Neural progenitor cell (in vitro differentiated cells): ENCODE measurements around the gene SMG7. TPM values are rescaled to one million over a fixed set of nuclear protein-coding genes. Genes with fewer than 3 reads are reported as not detected.
A peak's percentile ranks its signal among the peaks of the same experiment; 100 is the strongest.

Source experiments
- DNase-seq: peaks from one replicate; pipeline ENCODE4 v3.0.0-alpha.2; 2016; ENCODE audit warnings: low spot score
- H2AFZ ChIP-seq: fragments of 200-600 bp; sonication (generic); replicated peaks from 2 replicates; pipeline ENCODE4 v1.6.1; 2016; ENCODE audit warnings: antibody characterized with exemption
- H3F3A ChIP-seq: fragments of 200-600 bp; sonication (generic); 2 replicates; pipeline ENCODE4 v1.6.1; 2016; ENCODE audit warnings: antibody characterized with exemption, low read depth
- H3K27ac ChIP-seq: fragments of 200-600 bp; sonication (generic); 2 replicates; pipeline ENCODE4 v1.5.1; 2016; ENCODE audit warnings: mild to moderate bottlenecking
- H3K27me3 ChIP-seq: fragments of 200-600 bp; sonication (generic); 2 replicates; pipeline ENCODE4 v1.6.1; 2016; ENCODE audit warnings: mild to moderate bottlenecking, moderate library complexity
- H3K36me3 ChIP-seq: fragments of 200-600 bp; sonication (generic); 2 replicates; pipeline ENCODE4 v1.5.1; 2016
- H3K4me1 ChIP-seq: fragments of 200-600 bp; sonication (generic); 2 replicates; pipeline ENCODE4 v1.6.1; 2016; ENCODE audit warnings: mixed run types
- H3K4me2 ChIP-seq: fragments of 200-600 bp; sonication (generic); 2 replicates; pipeline ENCODE4 v1.6.1; 2016
- H3K4me3 ChIP-seq: fragments of 200-600 bp; sonication (generic); 2 replicates; pipeline ENCODE4 v1.5.1; 2016
- H3K79me2 ChIP-seq: fragments of 200-600 bp; sonication (generic); 2 replicates; pipeline ENCODE4 v1.6.1; 2016; ENCODE audit warnings: low read depth
- H3K9ac ChIP-seq: fragments of 200-600 bp; sonication (generic); 2 replicates; pipeline ENCODE4 v1.6.1; 2016
- H3K9me3 ChIP-seq: fragments of 200-600 bp; sonication (generic); 2 replicates; pipeline ENCODE4 v1.5.1; 2016; ENCODE audit warnings: low read depth
- H4K20me1 ChIP-seq: fragments of 200-600 bp; sonication (generic); 2 replicates; pipeline ENCODE4 v1.6.1; 2016; ENCODE audit warnings: low read depth
- H3K27ac Mint-ChIP-seq: 3 replicates; pipeline ENCODE4 v1.8.0; 2021; ENCODE audit warnings: mixed read lengths
- H3K27me3 Mint-ChIP-seq: 2 replicates; pipeline ENCODE4 v1.8.0; 2022; ENCODE audit warnings: low read depth, mild to moderate bottlenecking, inconsistent platforms, moderate library complexity, mixed read lengths; ENCODE audit not compliant: insufficient read depth
- H3K36me3 Mint-ChIP-seq: 3 replicates; pipeline ENCODE4 v1.8.0; 2021; ENCODE audit warnings: mixed read lengths
- H3K4me1 Mint-ChIP-seq: 3 replicates; pipeline ENCODE4 v1.8.0; 2021; ENCODE audit warnings: mixed read lengths
- H3K4me3 Mint-ChIP-seq: 3 replicates; pipeline ENCODE4 v1.8.0; 2021; ENCODE audit warnings: mild to moderate bottlenecking, moderate library complexity, mixed read lengths
- H3K9me3 Mint-ChIP-seq: 3 replicates; pipeline ENCODE4 v1.8.0; 2020; ENCODE audit warnings: mixed read lengths
- EZH2 ChIP-seq: fragments of 200-600 bp; sonication (generic); IDR thresholded peaks from 2 replicates; pipeline ENCODE4 v1.6.1; 2017; ENCODE audit warnings: antibody characterized with exemption, mild to moderate bottlenecking, moderate library complexity
- EZH2phosphoT487 ChIP-seq: fragments of 200-600 bp; sonication (generic); IDR thresholded peaks from 2 replicates; pipeline ENCODE4 v1.6.1; 2017; ENCODE audit warnings: antibody characterized with exemption
- total RNA-seq: library from RNA; depleted of rRNA; stranded (reverse); fragments of >200 nt; gene quantifications from 2 replicates; pipeline ENCODE4 v1.2.3, GENCODE V29; 2015; ENCODE audit warnings: low replicate concordance
- TF ChIP-seq, protein P1 (sequence below): fragments of 200-600 bp; sonication (generic); IDR thresholded peaks from 2 replicates; pipeline ENCODE4 v1.5.1; 2017; ENCODE audit warnings: antibody characterized with exemption, mild to moderate bottlenecking

Gene SMG7
- total RNA-seq, 1 donor from 2014 or later: 33.5 TPM

DNA sequence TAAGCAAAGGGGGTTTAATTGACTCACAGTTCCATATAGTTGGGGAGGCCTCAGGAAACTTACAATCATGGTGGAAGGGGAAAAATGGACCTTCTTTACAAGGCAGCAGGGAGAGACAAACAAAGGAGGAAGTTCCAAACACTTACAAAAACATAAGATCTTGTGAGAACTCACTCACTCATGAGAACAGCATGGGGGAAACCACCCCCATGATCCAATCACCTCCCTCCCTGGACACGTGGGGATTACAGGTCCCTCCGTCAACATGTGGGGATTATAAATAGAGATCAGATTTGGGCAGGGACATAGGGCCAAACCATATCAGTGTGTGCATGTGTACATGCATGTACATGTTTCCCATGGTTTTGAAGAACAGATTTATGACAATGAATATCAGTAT, 5.5 kb upstream of the SMG7 start:
- Mint-ChIP-seq H3K4me3 (no peak overlapping the region), H3K4me1 (peaks cover 17% of the 10 kb centered on the region), H3K27ac (no peak overlapping the region), H3K36me3 (no peaks in the 10 kb centered on the region), H3K9me3 (no peaks in the 10 kb centered on the region), H3K27me3 (peaks cover 7% of the 10 kb centered on the region)
- no peak overlapping the region for H3K27ac ChIP-seq
- H3K27me3 ChIP-seq: no peaks in the 10 kb centered on the region
- H3K4me3 ChIP-seq: no peak overlapping the region
- H3K4me1 ChIP-seq: peaks cover 11% of the 10 kb centered on the region
- H3K9ac ChIP-seq: no peak overlapping the region
- H3K4me2 ChIP-seq: no peak overlapping the region
- no peaks in the 10 kb centered on the region for H4K20me1 ChIP-seq
- no peak for DNase-seq
- H3K79me2 ChIP-seq: no peaks in the 10 kb centered on the region
- no peaks in the 10 kb centered on the region for H3K36me3 ChIP-seq
- H3K9me3 ChIP-seq: no peaks in the 10 kb centered on the region
- peaks cover 20% of the 10 kb centered on the region for H3F3A ChIP-seq
- no peak overlapping the region for H2AFZ ChIP-seq
- TF ChIP-seq, protein P1, sequence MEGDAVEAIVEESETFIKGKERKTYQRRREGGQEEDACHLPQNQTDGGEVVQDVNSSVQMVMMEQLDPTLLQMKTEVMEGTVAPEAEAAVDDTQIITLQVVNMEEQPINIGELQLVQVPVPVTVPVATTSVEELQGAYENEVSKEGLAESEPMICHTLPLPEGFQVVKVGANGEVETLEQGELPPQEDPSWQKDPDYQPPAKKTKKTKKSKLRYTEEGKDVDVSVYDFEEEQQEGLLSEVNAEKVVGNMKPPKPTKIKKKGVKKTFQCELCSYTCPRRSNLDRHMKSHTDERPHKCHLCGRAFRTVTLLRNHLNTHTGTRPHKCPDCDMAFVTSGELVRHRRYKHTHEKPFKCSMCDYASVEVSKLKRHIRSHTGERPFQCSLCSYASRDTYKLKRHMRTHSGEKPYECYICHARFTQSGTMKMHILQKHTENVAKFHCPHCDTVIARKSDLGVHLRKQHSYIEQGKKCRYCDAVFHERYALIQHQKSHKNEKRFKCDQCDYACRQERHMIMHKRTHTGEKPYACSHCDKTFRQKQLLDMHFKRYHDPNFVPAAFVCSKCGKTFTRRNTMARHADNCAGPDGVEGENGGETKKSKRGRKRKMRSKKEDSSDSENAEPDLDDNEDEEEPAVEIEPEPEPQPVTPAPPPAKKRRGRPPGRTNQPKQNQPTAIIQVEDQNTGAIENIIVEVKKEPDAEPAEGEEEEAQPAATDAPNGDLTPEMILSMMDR: no peak
- TF ChIP-seq EZH2phosphoT487 (no peak), EZH2 (no peak)

DNA sequence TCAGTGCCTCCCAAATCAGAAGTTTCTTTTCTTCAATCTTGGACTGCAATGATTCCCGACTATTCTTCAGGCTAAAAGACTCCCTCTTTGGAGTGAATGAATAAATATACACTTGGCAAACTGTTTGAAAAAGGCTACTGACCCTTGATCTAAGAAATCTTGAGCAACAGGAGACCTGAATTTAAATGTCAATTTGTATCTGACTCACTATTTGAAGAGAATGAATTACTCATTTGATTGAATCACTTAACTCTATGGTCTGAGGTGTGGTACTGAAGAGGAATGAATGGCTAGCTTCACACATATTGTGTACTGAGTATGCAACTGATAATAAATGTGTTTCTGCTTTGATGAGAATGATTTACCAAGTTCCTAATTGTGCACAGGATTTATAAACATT, 4.6 kb upstream of the SMG7 start:
- Mint-ChIP-seq H3K9me3 (no peaks in the 10 kb centered on the region), H3K27ac (no peak overlapping the region), H3K27me3 (peaks cover 9% of the 10 kb centered on the region), H3K4me3 (no peak overlapping the region), H3K36me3 (no peaks in the 10 kb centered on the region), H3K4me1 (peaks cover 17% of the 10 kb centered on the region)
- H3K36me3 ChIP-seq: no peaks in the 10 kb centered on the region
- H2AFZ ChIP-seq: no peak overlapping the region
- H3F3A ChIP-seq: peaks cover 20% of the 10 kb centered on the region
- H3K4me2 ChIP-seq: no peak overlapping the region
- peaks cover 4% of the 10 kb centered on the region for H3K79me2 ChIP-seq
- H3K9me3 ChIP-seq: no peaks in the 10 kb centered on the region
- H3K9ac ChIP-seq: no peak overlapping the region
- TF ChIP-seq EZH2phosphoT487 (no peak), EZH2 (no peak)
- TF ChIP-seq, protein P1: no peak
- H3K27ac ChIP-seq: no peak overlapping the region
- peaks cover 11% of the 10 kb centered on the region for H3K4me1 ChIP-seq
- H3K27me3 ChIP-seq: no peaks in the 10 kb centered on the region
- no peak overlapping the region for H3K4me3 ChIP-seq
- H4K20me1 ChIP-seq: no peaks in the 10 kb centered on the region
- DNase-seq: no peak

DNA sequence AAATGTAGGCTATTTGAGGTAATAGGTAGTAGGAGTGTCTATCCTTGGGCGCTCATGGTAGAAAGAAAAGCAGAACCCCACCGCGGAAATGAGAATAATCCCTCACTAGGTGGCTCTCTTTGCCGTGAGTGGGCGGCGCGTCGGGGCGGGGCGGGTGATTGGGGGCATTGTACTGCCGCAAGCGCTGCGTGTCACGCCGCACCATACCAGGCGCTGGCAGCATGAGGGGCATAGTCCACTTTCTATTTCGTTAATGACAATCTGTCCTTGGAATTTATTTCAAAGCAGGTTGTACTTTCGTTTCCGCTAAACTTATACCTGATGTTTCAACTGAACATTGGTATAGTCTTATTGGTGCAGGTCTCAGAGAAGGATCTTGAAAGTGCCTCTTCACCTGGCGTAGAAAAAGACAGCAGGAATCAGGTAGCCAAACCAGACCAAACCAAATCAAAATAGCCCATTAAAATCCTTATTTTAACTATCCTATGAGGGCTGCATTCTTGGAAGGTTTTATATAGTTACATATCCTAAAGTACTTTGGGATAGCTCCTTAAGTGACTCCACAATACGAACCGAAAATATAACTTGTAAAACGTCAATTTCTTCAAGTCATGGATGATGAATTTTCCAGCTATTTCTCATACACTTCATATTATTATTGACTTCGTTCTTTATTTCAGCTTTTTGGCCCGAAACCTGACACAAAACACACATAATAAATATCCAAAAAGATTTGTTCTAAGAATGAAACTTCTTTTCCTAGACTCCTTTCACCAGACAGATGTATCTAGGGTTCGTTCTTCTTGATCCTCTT, 1.9 kb upstream of the SMG7 start:
- H3K27ac ChIP-seq: no peak overlapping the region
- peak overlapping the region; percentile 95 for H3K4me3 ChIP-seq
- H3K27me3 ChIP-seq: no peaks in the 10 kb centered on the region
- peaks cover 18% of the 10 kb centered on the region for H3K4me1 ChIP-seq
- Mint-ChIP-seq H3K4me3 (peak overlapping the region; percentile 92), H3K27ac (peak overlapping the region; percentile 100), H3K36me3 (peaks cover 2% of the 10 kb centered on the region), H3K4me1 (peaks cover 29% of the 10 kb centered on the region), H3K9me3 (no peaks in the 10 kb centered on the region), H3K27me3 (peaks cover 5% of the 10 kb centered on the region)
- no peak overlapping the region for H3K9ac ChIP-seq
- no peaks in the 10 kb centered on the region for H3K36me3 ChIP-seq
- H3K79me2 ChIP-seq: peaks cover 31% of the 10 kb centered on the region
- DNase-seq: peak; percentile 80
- TF ChIP-seq, protein P1: peak; percentile 38
- TF ChIP-seq EZH2 (no peak), EZH2phosphoT487 (no peak)
- H2AFZ ChIP-seq: peak overlapping the region; percentile 92
- H4K20me1 ChIP-seq: peaks cover 24% of the 10 kb centered on the region
- H3K9me3 ChIP-seq: no peaks in the 10 kb centered on the region
- H3F3A ChIP-seq: peaks cover 20% of the 10 kb centered on the region
- H3K4me2 ChIP-seq: peak overlapping the region; percentile 81
